Activated naive CD8-positive, alpha-beta T cell treated with anti-CD3 and anti-CD28 coated beads for 36 hours (primary cell): ENCODE results near the gene ARMC8. TPM values are rescaled to one million over a fixed set of nuclear protein-coding genes. Genes with fewer than 3 reads are reported as not detected.
"Not testable (repeated sequence)": the region's sequence is repeated elsewhere in the genome, so short reads cannot be mapped to it uniquely, and the experiment has no call there.

Source experiments
- DNase-seq: peaks from one replicate; pipeline ENCODE4 v3.0.0; 2021
- H3K27ac Mint-ChIP-seq: one replicate; pipeline ENCODE4 v1.8.0; 2022; ENCODE audit warnings: mild to moderate bottlenecking, moderate library complexity, mixed read lengths
- H3K27me3 Mint-ChIP-seq: one replicate; pipeline ENCODE4 v1.8.0; 2022; ENCODE audit warnings: mild to moderate bottlenecking, mixed read lengths
- H3K36me3 Mint-ChIP-seq: one replicate; pipeline ENCODE4 v1.8.0; 2021; ENCODE audit warnings: mild to moderate bottlenecking, mixed read lengths
- H3K4me1 Mint-ChIP-seq: one replicate; pipeline ENCODE4 v1.8.0; 2021; ENCODE audit warnings: mixed read lengths
- H3K4me3 Mint-ChIP-seq: one replicate; pipeline ENCODE4 v1.8.0; 2022; ENCODE audit warnings: mild to moderate bottlenecking, moderate library complexity, mixed read lengths
- H3K9me3 Mint-ChIP-seq: one replicate; pipeline ENCODE4 v1.8.0; 2022; ENCODE audit warnings: mixed read lengths
- total RNA-seq, 2 experiments: library from RNA; stranded (reverse); gene quantifications; one replicate each; pipeline ENCODE4 v1.2.3, GENCODE V29; 2021

Gene ARMC8
- 10 to 100 TPM; 43.0 to 45.6 TPM for total RNA-seq

GRCh38 chr3:138187296-138188012 is at the start of gene ARMC8:
Gene ARMC8, plus strand, starts transcription at chr3:138187301. Its CDS starts 254 bp downstream, at chr3:138187555.
- Mint-ChIP-seq H3K36me3 (peaks cover 12% of the 10 kb centered on the region), H3K27me3 (peaks cover 9% of the 10 kb centered on the region), H3K4me1 (peaks cover 28% of the 10 kb centered on the region), H3K27ac (peak within 1 kb of the TSS; percentile 98), H3K4me3 (peak within 1 kb of the TSS; percentile 94), H3K9me3 (no peaks in the 10 kb centered on the region)
- no peak for DNase-seq

GRCh38 chr3:138137861-138138260 is 49.2 kb upstream of the ARMC8 start:
- Mint-ChIP-seq H3K36me3 (no peaks in the 10 kb centered on the region), H3K4me1 (no peaks in the 10 kb centered on the region), H3K27me3 (no peaks in the 10 kb centered on the region), H3K27ac (no peak overlapping the region), H3K4me3 (no peak overlapping the region), H3K9me3 (no peaks in the 10 kb centered on the region)
- no peak for DNase-seq

- no peak for DNase-seq
- Mint-ChIP-seq H3K4me1 (no peaks in the 10 kb centered on the region), H3K9me3 (no peaks in the 10 kb centered on the region), H3K27ac (no peak overlapping the region), H3K27me3 (no peaks in the 10 kb centered on the region), H3K4me3 (no peak overlapping the region), H3K36me3 (no peaks in the 10 kb centered on the region)
These were observed 47.4 kb upstream of the ARMC8 start for GRCh38 chr3:138139691-138140090.

DNA sequence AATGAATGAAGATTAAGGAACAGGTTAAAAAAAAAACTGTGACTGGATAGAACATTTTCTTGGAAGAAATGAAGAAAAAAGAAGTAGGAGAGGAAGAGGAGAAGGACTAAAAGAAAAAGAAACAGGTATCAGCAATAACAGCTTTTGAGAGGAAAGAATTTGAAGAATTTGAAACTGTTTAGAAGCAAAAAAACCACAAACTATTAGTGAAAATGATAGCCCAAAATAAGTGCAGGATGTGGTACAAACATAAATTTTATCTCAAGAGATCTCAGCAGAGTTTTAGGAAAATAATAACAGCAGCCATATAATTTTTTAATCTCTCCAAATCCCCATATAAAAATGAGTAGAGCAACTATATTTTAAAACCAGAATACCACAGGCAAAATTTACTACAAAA is 46.2 kb upstream of the ARMC8 start:
- Mint-ChIP-seq H3K27me3 (no peaks in the 10 kb centered on the region), H3K27ac (no peak overlapping the region), H3K9me3 (no peaks in the 10 kb centered on the region), H3K4me3 (no peak overlapping the region), H3K4me1 (no peaks in the 10 kb centered on the region), H3K36me3 (no peaks in the 10 kb centered on the region)
- DNase-seq: no peak

- H3K9me3 Mint-ChIP-seq, H3K36me3 Mint-ChIP-seq, H3K27ac Mint-ChIP-seq, H3K27me3 Mint-ChIP-seq, DNase-seq, H3K4me1 Mint-ChIP-seq, H3K4me3 Mint-ChIP-seq: not testable (repeated sequence)
These were observed 44.9 kb upstream of the ARMC8 start for GRCh38 chr3:138142181-138142580.

- DNase-seq: no peak
- Mint-ChIP-seq H3K4me3 (no peak overlapping the region), H3K27me3 (no peaks in the 10 kb centered on the region), H3K9me3 (peaks cover 3% of the 10 kb centered on the region), H3K36me3 (peaks cover under 1% of the 10 kb centered on the region), H3K27ac (no peak overlapping the region), H3K4me1 (no peaks in the 10 kb centered on the region)
These were observed 38.6 kb upstream of the ARMC8 start for GRCh38 chr3:138148503-138148902.

DNA sequence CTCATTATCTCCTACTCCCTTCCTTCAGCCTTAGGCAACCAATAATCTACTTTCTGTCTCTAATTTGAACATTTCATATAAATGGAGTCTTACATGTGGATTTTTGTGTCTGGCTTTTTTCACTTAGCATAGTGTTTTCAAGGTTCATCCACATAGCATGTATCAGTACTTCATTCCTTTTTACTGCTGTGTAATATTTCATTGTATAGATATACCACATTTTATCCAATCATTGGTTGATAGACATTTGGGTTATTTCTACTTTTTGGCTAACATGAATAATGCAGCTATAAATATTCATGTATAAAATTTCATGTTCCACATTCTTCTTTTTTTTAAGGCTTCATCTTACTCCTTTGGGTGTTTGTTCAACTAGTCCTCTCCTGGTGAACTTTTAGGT is 32.6 kb upstream of the ARMC8 start:
- no peak overlapping the region for H3K4me3 Mint-ChIP-seq
- H3K36me3 Mint-ChIP-seq: peaks cover 1% of the 10 kb centered on the region
- DNase-seq: no peak
- H3K27me3 Mint-ChIP-seq: no peaks in the 10 kb centered on the region
- peaks cover 12% of the 10 kb centered on the region for H3K9me3 Mint-ChIP-seq
- H3K4me1 Mint-ChIP-seq: no peaks in the 10 kb centered on the region
- H3K27ac Mint-ChIP-seq: no peak overlapping the region

- H3K36me3 Mint-ChIP-seq: peaks cover 20% of the 10 kb centered on the region
- H3K27ac Mint-ChIP-seq: no peak overlapping the region
These were observed 29.4 kb upstream of the ARMC8 start for GRCh38 chr3:138157743-138158142.

GRCh38 chr3:138165061-138165460 is 22.0 kb upstream of the ARMC8 start:
- H3K27ac Mint-ChIP-seq: no peak overlapping the region
- no peak for DNase-seq
- no peaks in the 10 kb centered on the region for H3K9me3 Mint-ChIP-seq
- H3K27me3 Mint-ChIP-seq: no peaks in the 10 kb centered on the region
- no peak overlapping the region for H3K4me3 Mint-ChIP-seq
- H3K4me1 Mint-ChIP-seq: peaks cover 24% of the 10 kb centered on the region
- H3K36me3 Mint-ChIP-seq: peaks cover 46% of the 10 kb centered on the region

More at GRCh38 chr3:138157743-138158142, 29.4 kb upstream of the ARMC8 start:
- Mint-ChIP-seq H3K4me1 (peaks cover 3% of the 10 kb centered on the region), H3K4me3 (no peak overlapping the region), H3K27me3 (no peaks in the 10 kb centered on the region), H3K9me3 (peaks cover 12% of the 10 kb centered on the region)
- no peak for DNase-seq

DNA sequence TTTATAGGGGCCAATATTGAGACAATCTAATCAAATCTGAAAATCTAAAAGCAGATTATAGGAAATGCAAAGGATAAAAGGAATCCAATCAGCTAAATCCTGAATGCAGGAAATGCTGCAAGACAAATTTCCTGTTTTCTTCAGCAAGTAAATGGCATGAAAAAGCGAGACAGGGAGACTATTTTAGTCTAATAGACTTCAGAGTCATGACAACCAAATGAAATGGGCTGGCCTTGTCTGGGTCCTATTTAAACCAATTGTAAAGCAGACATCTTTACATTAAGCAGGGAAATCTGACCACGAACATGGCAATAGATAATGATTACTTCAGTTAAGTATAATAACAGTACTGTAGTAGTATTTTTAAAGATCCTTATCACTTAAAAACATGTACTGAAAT is 14.5 kb upstream of the ARMC8 start:
- H3K27me3 Mint-ChIP-seq: no peaks in the 10 kb centered on the region
- peaks cover 33% of the 10 kb centered on the region for H3K4me1 Mint-ChIP-seq
- H3K9me3 Mint-ChIP-seq: peaks cover 2% of the 10 kb centered on the region
- DNase-seq: no peak
- H3K27ac Mint-ChIP-seq: peak overlapping the region; percentile 42
- H3K36me3 Mint-ChIP-seq: peaks cover 30% of the 10 kb centered on the region
- H3K4me3 Mint-ChIP-seq: peak overlapping the region; percentile 64

- DNase-seq: no peak
- Mint-ChIP-seq H3K4me1 (peaks cover 30% of the 10 kb centered on the region), H3K9me3 (peaks cover 2% of the 10 kb centered on the region), H3K27me3 (no peaks in the 10 kb centered on the region), H3K36me3 (peaks cover 25% of the 10 kb centered on the region), H3K27ac (peak overlapping the region; percentile 98), H3K4me3 (peak overlapping the region; percentile 95)
These were observed 13.2 kb upstream of the ARMC8 start for GRCh38 chr3:138173769-138174420.

GRCh38 chr3:138174421-138175131 is 12.5 kb upstream of the ARMC8 start, which contains the start of gene DBR1:
Gene DBR1, minus strand, starts transcription at chr3:138174921. Its CDS starts 126 bp downstream, at chr3:138174795.
- H3K4me1 Mint-ChIP-seq: peaks cover 28% of the 10 kb centered on the region

DNA sequence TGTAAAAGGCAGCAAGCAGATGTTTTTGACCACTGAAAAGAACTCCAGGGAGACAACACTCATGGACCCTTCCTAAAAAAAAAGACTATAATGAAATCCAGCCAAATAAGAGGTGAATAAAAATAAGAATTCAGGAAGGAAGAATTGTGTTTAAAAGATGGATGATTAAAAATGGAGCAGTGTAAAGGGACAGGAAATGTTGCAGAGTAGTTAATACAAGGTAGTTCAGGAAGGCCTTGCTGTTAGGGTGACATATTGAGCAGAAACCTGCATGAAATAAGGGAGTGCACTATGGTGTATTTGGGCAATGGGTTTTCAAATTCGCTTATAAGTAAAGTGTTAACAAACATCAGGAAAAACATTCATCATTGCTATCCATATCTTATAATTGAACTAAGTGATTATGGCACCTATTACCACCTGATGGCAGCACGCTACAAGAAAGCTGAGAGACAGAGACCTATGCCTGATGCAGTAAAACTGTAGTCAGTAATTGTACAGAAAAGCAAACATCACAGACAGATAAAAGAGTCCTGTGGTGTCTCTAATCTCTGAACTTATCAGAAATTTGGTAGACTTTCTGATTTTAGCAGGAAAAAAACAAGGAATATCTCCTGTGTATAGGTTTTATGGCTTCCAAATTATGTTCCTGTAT is 6.6 kb upstream of the ARMC8 start:
- no peak for DNase-seq
- Mint-ChIP-seq H3K4me1 (no peaks in the 10 kb centered on the region), H3K27me3 (peaks cover 9% of the 10 kb centered on the region), H3K9me3 (no peaks in the 10 kb centered on the region), H3K36me3 (no peaks in the 10 kb centered on the region), H3K27ac (no peak overlapping the region), H3K4me3 (no peak overlapping the region)

More at GRCh38 chr3:138174421-138175131, 12.5 kb upstream of the ARMC8 start, which contains the start of gene DBR1:
- Mint-ChIP-seq H3K36me3 (peaks cover 24% of the 10 kb centered on the region), H3K9me3 (peaks cover 2% of the 10 kb centered on the region), H3K27me3 (no peaks in the 10 kb centered on the region), H3K27ac (peak within 1 kb of the TSS; percentile 98), H3K4me3 (peak within 1 kb of the TSS; percentile 95)
- peak; percentile 73 for DNase-seq

- DNase-seq: no peak
- H3K27ac Mint-ChIP-seq: no peak overlapping the region
- no peaks in the 10 kb centered on the region for H3K9me3 Mint-ChIP-seq
- H3K36me3 Mint-ChIP-seq: peaks cover 4% of the 10 kb centered on the region
- H3K4me1 Mint-ChIP-seq: peaks cover 19% of the 10 kb centered on the region
- peaks cover 9% of the 10 kb centered on the region for H3K27me3 Mint-ChIP-seq
- no peak overlapping the region for H3K4me3 Mint-ChIP-seq
These were observed 2.1 kb upstream of the ARMC8 start for GRCh38 chr3:138184994-138185393.

DNA sequence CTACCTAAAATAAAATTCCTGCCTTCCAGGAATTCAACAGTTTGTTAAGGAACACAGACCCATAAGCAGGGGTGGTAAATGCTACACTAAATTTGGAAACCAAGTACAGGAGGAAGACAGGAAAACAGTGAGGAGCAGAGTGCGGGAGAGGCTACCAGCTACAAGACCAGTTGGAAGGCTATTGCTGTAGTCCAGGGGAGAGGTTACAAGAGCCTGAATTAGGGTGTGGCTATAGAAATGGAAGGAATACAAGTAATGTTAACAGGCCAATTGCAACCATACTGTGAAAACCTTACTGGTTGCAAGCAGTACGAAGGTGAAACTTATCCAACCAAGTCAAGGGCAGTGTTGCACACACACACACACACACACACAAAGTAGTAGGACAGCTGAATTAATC is 880 bp upstream of the ARMC8 start:
- H3K36me3 Mint-ChIP-seq: peaks cover 7% of the 10 kb centered on the region
- H3K4me1 Mint-ChIP-seq: peaks cover 23% of the 10 kb centered on the region
- DNase-seq: no peak
- no peaks in the 10 kb centered on the region for H3K9me3 Mint-ChIP-seq
- H3K27ac Mint-ChIP-seq: no peak overlapping the region
- peaks cover 9% of the 10 kb centered on the region for H3K27me3 Mint-ChIP-seq
- peak overlapping the region; percentile 94 for H3K4me3 Mint-ChIP-seq
